ENCODE results near the gene MAEA.

Gene MAEA

DNA sequence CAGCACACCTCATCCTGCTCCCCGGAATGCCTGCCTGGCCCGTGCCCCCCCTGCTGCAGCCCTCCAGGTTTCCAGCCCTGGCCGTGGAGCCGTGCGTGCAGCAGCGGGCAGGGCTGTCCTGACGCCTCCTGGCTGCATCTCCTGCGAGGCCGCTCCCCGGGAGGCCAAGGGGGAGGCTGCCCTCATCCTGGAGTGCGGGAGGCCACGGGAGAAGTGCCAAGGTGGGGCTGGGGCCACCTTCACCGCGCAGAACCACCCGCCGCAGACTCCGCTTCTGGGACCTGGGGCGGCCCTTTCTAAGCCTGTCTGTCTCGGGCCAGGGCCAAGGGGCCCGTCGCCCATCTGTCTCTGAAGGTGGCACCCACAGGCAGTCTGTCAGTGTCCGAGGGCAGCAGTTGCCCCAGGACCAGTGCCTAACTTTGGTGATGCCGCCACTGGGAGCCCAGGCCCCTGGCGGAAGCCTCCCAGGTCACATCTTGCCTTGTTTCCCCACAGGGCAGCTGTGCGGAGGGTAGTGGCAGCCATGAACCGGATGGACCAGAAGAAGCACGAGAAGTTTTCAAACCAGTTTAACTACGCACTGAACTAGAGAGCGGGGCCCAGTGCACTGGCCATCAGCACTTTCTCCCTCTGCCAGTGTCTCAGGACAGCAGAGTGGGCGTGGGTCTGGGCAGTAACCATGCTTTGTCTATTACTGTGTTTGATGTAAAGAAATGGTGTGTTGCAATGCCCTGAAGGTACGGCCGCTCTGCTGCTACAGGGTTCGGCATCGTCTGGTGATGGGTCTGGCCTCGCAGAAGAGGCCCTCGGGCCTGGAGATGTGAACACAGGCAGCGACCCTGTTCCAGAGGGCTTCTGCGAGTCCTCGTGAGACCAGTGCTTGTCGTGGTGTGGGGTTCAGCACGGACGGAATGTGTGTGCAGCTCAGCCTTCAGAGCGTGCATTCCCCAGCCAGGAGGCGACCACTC is 96.0 kb downstream of the MAEA start:
- TF ChIP-seq, protein P1, sequence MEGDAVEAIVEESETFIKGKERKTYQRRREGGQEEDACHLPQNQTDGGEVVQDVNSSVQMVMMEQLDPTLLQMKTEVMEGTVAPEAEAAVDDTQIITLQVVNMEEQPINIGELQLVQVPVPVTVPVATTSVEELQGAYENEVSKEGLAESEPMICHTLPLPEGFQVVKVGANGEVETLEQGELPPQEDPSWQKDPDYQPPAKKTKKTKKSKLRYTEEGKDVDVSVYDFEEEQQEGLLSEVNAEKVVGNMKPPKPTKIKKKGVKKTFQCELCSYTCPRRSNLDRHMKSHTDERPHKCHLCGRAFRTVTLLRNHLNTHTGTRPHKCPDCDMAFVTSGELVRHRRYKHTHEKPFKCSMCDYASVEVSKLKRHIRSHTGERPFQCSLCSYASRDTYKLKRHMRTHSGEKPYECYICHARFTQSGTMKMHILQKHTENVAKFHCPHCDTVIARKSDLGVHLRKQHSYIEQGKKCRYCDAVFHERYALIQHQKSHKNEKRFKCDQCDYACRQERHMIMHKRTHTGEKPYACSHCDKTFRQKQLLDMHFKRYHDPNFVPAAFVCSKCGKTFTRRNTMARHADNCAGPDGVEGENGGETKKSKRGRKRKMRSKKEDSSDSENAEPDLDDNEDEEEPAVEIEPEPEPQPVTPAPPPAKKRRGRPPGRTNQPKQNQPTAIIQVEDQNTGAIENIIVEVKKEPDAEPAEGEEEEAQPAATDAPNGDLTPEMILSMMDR (IDR thresholded peaks at IDR 0.05; ENCODE audit: low read depth, low read length): no peak

More for the DNA sequence above, 96.0 kb downstream of the MAEA start:
- peaks cover 12% of the 10 kb centered on the region for H3K36me3 ChIP-seq
- peaks cover 6% of the 10 kb centered on the region for H3K9me3 ChIP-seq (ENCODE audit: severe bottlenecking)
- no peak for DNase-seq
- H3K4me3 ChIP-seq (ENCODE audit: low read depth, low read length): no peak overlapping the region
- H3K27ac ChIP-seq: no peak overlapping the region
- no peaks in the 10 kb centered on the region for H3K27me3 ChIP-seq (ENCODE audit: insufficient read depth, low read depth, severe bottlenecking)

Data from WERI-Rb-1 (cell line).